AG09309 (cell line): Measurements from ENCODE around the gene ARHGAP24.

Source experiments
- DNase-seq: peaks from one replicate; pipeline ENCODE4 v3.0.0-alpha.2; 2010; ENCODE audit warnings: low read depth
- H3K4me3 ChIP-seq: 2 replicates; pipeline ENCODE4 v1.5.1; 2011; ENCODE audit warnings: mild to moderate bottlenecking, low read depth, low read length, moderate library complexity; ENCODE audit not compliant: control insufficient read depth
- TF ChIP-seq, protein P1 (sequence below): IDR thresholded peaks from 2 replicates; pipeline ENCODE4 v1.5.1; 2011; ENCODE audit warnings: mild to moderate bottlenecking, low read depth, low read length, inconsistent platforms; ENCODE audit not compliant: insufficient read depth, control insufficient read depth; ENCODE audit errors: missing control alignments

ARHGAP24 gene

DNA sequence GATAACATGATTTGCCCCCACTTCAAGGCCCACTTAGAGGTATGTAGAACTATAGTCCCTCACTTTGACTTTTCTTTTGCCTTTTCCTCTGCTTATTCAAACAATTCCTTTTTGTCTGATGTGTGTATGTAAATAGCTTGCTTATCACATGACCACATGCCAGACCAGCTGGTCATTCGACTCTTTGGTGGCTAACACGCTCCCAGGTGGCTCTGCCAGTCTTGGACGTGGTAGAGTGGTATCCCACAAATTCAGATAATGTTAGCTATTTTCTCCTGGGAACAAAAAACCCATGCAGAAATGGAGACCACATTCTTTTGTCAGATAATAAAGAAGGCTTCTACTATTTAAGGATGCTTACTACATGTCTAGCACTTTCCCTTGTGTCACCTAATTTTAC, 47.9 kb downstream of the ARHGAP24 start:
- TF ChIP-seq, protein P1, sequence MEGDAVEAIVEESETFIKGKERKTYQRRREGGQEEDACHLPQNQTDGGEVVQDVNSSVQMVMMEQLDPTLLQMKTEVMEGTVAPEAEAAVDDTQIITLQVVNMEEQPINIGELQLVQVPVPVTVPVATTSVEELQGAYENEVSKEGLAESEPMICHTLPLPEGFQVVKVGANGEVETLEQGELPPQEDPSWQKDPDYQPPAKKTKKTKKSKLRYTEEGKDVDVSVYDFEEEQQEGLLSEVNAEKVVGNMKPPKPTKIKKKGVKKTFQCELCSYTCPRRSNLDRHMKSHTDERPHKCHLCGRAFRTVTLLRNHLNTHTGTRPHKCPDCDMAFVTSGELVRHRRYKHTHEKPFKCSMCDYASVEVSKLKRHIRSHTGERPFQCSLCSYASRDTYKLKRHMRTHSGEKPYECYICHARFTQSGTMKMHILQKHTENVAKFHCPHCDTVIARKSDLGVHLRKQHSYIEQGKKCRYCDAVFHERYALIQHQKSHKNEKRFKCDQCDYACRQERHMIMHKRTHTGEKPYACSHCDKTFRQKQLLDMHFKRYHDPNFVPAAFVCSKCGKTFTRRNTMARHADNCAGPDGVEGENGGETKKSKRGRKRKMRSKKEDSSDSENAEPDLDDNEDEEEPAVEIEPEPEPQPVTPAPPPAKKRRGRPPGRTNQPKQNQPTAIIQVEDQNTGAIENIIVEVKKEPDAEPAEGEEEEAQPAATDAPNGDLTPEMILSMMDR: no peak
- no peak for DNase-seq
- H3K4me3 ChIP-seq: no peak overlapping the region

DNA sequence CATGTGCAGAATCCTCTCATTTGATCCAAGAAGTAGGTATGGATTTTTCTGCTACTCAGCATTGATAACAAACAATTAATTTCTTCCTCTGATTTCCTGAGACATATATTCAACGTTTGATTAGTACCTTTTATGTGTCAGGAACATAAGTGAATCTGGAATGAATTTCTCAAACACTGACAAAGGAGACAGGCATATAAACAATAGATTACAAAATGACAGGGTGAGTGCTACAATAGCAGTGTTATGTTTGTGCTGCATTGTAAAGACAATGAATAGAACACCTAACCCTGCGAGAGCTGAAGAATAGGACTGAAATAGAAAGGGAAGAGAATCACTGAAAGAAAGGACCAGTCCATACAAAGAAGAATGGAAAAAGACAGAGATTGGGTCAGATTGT, 52.9 kb downstream of the ARHGAP24 start:
- TF ChIP-seq, protein P1: no peak
- no peak overlapping the region for H3K4me3 ChIP-seq
- no peak for DNase-seq

DNA sequence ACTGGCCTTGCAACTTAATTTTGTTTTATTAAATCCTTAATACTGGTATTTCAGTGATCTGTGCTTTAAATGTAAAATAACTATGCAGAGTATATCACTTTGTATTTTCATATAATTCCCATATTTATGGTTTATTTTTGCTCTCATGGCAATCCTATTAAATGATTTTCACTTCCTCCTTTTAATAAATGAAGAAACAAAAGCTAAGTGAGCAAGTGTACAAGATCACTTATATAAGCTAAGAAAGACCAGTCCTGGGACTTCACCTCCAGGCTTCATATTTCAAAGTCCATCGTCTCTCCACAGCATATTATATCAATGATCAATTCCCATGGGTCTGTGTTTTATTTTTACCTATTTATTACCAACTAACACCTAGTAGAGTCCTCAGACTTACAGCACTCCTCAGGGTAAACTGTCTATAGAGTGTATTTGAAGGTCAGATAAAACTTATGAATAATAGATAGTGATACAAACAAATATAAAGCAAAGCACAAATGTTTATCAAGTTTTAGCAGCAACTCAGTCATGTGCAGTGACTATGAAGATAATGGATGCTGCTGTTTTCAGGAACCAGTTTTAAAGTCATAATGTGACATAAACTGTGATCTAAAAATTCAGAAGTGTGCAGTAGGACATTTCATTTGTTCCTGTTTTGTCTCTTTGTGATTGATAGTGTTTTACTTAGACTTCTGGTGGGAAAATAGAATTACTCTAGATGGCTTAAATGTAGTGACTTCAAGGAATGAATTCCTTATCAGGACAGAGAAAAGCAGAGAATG, 56.8 kb downstream of the ARHGAP24 start:
- H3K4me3 ChIP-seq: no peak overlapping the region
- TF ChIP-seq, protein P1: no peak
- no peak for DNase-seq

DNA sequence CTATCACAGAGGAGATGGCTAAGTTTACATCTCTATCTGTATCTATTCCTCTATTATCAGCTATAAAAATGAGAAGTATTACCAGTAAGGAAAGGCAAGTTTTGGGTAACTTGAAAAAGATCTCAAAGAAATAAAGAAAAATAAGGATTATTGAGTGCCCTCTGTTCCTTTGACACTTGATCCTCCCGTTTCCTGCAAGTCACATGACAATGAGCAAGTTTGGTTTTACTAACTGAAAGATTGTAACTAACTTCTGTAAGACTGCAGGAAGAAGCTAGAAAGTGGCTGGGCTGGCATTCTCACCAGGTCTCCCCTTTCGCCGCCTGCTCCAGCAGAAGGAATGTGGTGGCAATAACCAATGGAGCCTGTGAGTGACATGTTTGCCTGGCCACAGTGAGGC, 59.2 kb downstream of the ARHGAP24 start:
- no peak overlapping the region for H3K4me3 ChIP-seq
- DNase-seq: no peak
- TF ChIP-seq, protein P1: no peak

DNA sequence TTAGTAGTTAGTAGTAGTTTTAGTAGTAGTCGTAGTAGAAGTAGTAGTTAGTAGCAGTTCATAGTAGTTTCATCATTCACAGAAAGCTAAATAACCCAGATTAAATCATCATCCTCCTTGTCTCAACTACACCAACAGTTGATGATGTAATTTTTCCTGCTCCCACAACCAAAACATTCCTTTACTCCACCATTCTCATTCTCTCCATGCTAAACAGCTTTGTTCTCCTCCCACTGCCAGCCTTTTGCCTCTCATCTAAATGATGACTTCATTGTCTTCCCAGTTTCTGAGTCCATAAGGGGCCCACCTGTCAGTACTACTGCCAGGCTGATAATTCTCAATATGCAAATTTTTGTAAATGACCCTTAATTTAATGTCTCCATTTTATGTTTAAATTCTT, 68.9 kb downstream of the ARHGAP24 start:
- no peak overlapping the region for H3K4me3 ChIP-seq
- TF ChIP-seq, protein P1: no peak
- peak; percentile 21 for DNase-seq

DNA sequence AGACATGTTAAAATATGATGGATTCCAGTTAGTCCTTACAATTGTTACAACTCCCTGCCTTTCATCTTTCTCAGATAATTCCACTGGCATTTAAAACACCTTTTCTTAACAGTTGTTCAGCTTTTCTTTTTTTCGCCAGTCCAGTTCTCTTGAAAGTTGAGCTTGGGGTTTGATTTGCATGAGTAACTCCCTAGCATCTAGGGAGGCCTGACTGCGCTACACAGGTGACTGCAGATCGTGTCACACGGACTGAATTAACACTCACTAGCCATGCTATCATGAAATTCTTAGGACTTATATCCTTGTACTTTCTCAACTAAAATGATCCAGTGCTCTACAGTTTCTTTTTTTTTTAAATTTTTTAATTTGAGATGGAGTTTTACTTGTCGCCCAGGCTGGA, 69.8 kb downstream of the ARHGAP24 start:
- no peak overlapping the region for H3K4me3 ChIP-seq
- DNase-seq: no peak
- TF ChIP-seq, protein P1: no peak

DNA sequence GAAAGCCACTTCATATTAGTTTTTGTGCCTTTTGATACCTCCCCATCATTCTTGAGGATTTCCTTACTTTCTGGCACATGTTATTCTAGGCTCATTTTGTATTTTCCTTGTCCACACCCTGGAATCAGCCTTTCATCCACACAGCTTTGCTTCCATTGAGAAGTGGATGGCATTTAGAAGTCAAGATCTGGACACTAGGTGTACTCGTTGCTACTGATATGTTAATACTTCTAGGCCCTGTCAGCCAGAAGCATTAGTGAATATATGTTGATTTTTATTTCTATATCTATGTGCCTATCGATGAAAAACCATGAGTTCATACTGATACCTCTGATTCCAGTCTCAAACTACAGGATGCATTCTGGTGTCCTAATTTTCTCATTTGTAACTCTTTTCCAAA, 73.2 kb downstream of the ARHGAP24 start:
- H3K4me3 ChIP-seq: no peak overlapping the region
- no peak for DNase-seq
- TF ChIP-seq, protein P1: peak; percentile 8
